Right cardiac atrium (tissue), 5 donors: ENCODE measurements around the gene AARS1. TPM values are rescaled to one million over a fixed set of nuclear protein-coding genes. Genes with fewer than 3 reads are reported as not detected.
"Not testable (repeated sequence)": the region's sequence is repeated elsewhere in the genome, so short reads cannot be mapped to it uniquely, and the experiment has no call there.

ENCODE experiments used
- ATAC-seq, 2 donors: fragments of 200-7000 bp; cut with Tn5 transposase; one replicate each; pipeline versions ENCODE4 v1.8.0 to v1.9.1; 2020; ENCODE audit warnings: moderate library complexity in 2 of 2, mild to moderate bottlenecking in 1 of 2
- DNase-seq, 3 donors: peaks; one replicate each; pipeline ENCODE4 v3.0.0-alpha.2; 2020
- H3K27ac ChIP-seq: one replicate; pipeline ENCODE4 v1.5.1; 2013; ENCODE audit warnings: mild to moderate bottlenecking, low read length, control low read depth, moderate library complexity
- H3K27me3 ChIP-seq: one replicate; pipeline ENCODE4 v1.6.1; 2013; ENCODE audit not compliant: control insufficient read depth, insufficient read depth
- H3K4me1 ChIP-seq: one replicate; pipeline ENCODE4 v1.6.1; 2013; ENCODE audit warnings: low read length; ENCODE audit not compliant: control insufficient read depth, insufficient read depth
- H3K4me3 ChIP-seq: one replicate; pipeline ENCODE4 v1.5.1; 2013; ENCODE audit warnings: low read length, control low read depth
- H3K9me3 ChIP-seq: one replicate; pipeline ENCODE4 v1.6.1; 2013; ENCODE audit warnings: low read length; ENCODE audit not compliant: control insufficient read depth
- WGBS: extraction: QIAGEN DNeasy Blood & Tissue Kit; methylation state at CpG from one replicate; pipeline ENCODE4 v1.1.7; 2013; 5-methylcytosine and 5-hydroxymethylcytosine counted together
- intact Hi-C, 4 donors: fragments of 100-400 bp; cut with DNase I; formaldehyde crosslinking; loops; one replicate each; pipeline versions ENCODE4 v1.11.0 to v1.14.0; 2022 to 2023
- polyA plus RNA-seq: library from polyadenylated mRNA; stranded (reverse); fragments of 200-250 nt; gene quantifications from one replicate; pipeline ENCODE4 v1.2.3, GENCODE V29; 2013
- total RNA-seq, 4 donors: library from RNA; stranded (reverse); fragmentation: NEBNext Ultra II Directional; extraction: Animal tissue kit (Norgen Biotek cat#: 25700); gene quantifications; one replicate each; pipeline ENCODE4 v1.2.1, GENCODE V29; 2021
- donor health status: healthy with polysubstance abuse.
- donor health status: DM: no; HTN: yes; CAD: no.
- donor health status: DM: no; HTN: no; CAD: no.
- donor health status: DM: no; HTN: yes; CAD: no; lungs with severe emphysema.
- donor health status: DM: yes; HTN: yes; CAD: no.

AARS1 gene
- total and polyA plus RNA-seq, 5 donors = 35.5 to 73.7 (median 64.8) TPM

DNA sequence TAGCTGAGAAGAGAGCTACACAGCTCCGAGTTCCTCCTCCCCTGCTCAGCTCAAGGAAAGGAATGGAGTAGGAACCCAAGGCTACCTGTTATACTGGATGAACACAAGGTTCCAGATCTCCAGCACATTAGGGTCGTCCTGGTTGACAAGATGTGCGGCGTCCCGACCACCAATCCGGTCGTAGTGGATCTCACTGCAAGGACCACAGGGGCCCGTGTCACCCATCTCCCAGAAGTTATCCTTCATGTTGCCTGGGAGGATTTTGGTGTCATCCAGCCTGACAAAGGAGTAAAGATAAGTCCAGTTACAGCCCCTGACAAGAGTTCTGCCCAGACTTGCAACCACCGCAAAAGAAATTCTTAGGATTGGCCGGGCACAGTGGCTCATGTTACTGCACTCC, 17.6 kb downstream of the AARS1 start:
- H3K27ac ChIP-seq = no peak overlapping the region
- 95% methylated on average over 10 of the region's 10 CpGs for WGBS
- DNase-seq = no peak
- no peak for ATAC-seq
- intact Hi-C loops = no loop called here
- H3K4me3 ChIP-seq = no peak overlapping the region
- no peaks in the 10 kb centered on the region for H3K27me3 ChIP-seq
- H3K9me3 ChIP-seq = no peaks in the 10 kb centered on the region
- H3K4me1 ChIP-seq = no peaks in the 10 kb centered on the region

DNA sequence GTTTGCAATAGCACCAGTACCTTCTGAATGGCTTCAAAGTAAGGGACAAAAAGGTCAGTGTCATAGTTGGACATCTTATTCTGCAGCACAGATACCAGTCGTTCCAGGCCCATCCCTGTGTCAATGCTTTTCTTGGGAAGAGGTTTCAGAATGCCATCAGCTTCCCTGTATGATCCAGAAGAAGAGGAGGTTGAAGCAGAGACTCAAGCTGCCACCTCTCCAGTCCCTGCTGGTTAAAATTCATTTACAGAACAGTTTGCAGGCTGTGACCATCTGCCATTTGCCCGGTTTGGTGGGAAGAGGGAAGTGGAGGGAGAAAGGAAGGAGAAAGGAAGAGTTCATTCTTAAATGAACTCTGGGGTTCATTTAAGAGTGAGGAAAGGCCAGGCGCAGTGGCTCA, 19.1 kb downstream of the AARS1 start:
- intact Hi-C loops = no loop called here
- ATAC-seq = no peak
- Histone ChIP-seq H3K4me1 (no peaks in the 10 kb centered on the region), H3K9me3 (no peaks in the 10 kb centered on the region), H3K27me3 (no peaks in the 10 kb centered on the region), H3K27ac (no peak overlapping the region), H3K4me3 (no peak overlapping the region)
- no peak for DNase-seq
- 89% methylated on average over 3 of the region's 3 CpGs for WGBS

DNA sequence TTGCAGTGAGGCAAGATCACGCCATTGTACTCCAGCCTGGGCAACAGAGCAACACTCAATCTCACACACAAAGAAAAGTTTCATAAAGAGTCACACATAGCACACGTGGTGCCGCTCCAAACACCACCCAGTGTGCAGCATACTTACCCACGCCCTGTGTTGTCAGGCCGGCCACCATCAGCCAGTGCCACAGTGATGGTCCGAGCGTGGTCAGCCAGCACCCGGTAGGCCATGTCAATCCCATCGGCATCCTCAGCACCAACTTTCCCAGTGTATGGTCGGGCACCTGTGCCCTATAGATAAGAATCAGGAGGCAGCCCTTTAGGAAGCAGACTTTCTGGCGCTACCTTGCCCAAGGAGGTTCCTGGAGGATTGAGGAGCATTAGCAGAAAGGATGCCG, 19.8 kb downstream of the AARS1 start:
- intact Hi-C loops = no loop called here
- ATAC-seq = peak in 1 of 2 donors; percentile 28
- H3K4me3 ChIP-seq = no peak overlapping the region
- 91% methylated on average over 12 of the region's 12 CpGs for WGBS
- no peak overlapping the region for H3K27ac ChIP-seq
- H3K9me3 ChIP-seq = no peaks in the 10 kb centered on the region
- no peaks in the 10 kb centered on the region for H3K4me1 ChIP-seq
- no peak for DNase-seq
- no peaks in the 10 kb centered on the region for H3K27me3 ChIP-seq

DNA sequence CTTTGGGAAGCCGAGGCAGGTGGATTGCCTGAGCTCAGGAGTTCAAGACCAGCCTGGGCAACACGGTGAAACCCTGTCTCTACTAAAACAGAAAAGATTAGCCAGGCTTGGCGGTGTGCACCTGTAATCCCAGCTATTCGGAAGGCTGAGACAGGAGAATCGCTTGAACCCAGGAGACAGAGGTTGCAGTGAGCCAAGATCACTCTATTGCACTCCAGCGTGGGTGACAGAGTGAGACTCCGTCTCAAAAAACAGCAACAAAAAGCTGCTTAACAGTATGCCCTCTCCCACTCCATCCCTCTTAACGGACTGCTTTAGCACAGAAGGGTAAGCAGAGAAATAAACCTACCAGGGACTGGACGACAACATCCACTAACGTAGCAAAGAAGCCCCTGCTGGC, 21.4 kb downstream of the AARS1 start:
- H3K4me1 ChIP-seq, ATAC-seq, DNase-seq, H3K9me3 ChIP-seq, H3K27ac ChIP-seq, H3K27me3 ChIP-seq, intact Hi-C loops, H3K4me3 ChIP-seq: not testable (repeated sequence)
- WGBS = 93% methylated on average over 10 of the region's 10 CpGs

DNA sequence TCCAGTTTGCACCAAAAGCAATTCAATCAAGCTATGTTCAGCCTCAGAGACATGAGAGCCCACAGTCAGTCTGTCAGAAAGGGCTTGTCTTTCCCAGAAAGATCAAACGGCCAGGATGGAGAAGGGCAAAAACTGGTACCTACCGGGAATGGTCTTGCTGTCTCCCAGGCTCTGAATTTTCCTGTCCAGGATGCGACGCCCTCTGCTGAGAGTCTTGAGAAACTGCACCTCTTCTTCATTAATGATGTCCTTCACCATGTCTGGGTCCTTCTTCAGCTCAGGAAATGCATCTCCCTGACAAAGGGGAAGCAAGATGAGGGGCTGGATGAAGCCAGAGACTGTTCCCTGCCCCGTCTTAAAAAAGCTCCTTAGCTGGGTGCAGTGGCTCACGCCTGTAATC, 21.8 kb downstream of the AARS1 start:
- H3K4me3 ChIP-seq = no peak overlapping the region
- intact Hi-C loops = no loop called here
- H3K9me3 ChIP-seq = no peaks in the 10 kb centered on the region
- no peak overlapping the region for H3K27ac ChIP-seq
- ATAC-seq = no peak
- DNase-seq = no peak
- H3K27me3 ChIP-seq = no peaks in the 10 kb centered on the region
- no peaks in the 10 kb centered on the region for H3K4me1 ChIP-seq
- WGBS = 42% methylated on average over 6 of the region's 6 CpGs

DNA sequence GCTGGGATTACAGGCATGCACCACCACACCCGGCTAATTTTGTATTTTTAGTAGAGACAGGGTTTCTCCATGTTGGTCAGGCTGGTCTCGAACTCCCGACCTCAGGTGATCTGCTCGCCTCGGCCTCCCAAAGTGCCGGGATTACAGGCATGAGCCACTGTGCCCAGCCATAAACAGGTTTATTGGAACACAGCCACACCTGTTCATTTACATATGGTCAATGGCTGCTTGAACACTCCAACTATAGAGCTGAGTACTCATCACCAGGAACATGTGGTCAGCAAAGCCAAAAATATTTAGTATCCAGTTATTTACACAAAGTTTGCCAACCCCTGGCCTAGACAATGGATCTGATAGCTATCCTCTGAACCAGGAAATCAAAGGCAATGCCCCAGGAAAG, 29.4 kb downstream of the AARS1 start:
- DNase-seq, H3K4me3 ChIP-seq, ATAC-seq, H3K4me1 ChIP-seq, H3K27me3 ChIP-seq, intact Hi-C loops, H3K9me3 ChIP-seq, H3K27ac ChIP-seq: not testable (repeated sequence)
- 97% methylated on average over 5 of the region's 6 CpGs for WGBS

DNA sequence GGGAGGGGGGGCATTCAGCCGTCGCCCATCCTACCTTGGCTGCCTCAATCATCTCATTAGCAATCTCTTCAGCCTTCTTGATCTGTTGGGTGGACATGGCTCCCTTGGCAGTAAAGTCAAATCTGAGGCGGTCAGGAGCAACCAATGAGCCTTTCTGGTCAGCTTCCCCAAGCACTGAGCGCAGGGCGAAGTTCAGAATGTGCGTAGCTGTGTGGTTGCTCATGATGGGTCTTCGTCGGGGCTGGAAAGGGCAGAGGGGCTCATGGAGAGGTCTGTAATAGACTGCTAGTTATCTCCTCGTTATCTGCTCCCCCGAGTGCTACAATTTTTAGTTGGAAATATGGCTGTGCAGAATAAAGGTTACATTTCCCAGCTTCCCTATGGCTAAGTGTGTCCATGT, 30.4 kb downstream of the AARS1 start:
- no peak for DNase-seq
- WGBS = 95% methylated on average over 10 of the region's 10 CpGs
- no peaks in the 10 kb centered on the region for H3K4me1 ChIP-seq
- H3K27me3 ChIP-seq = no peaks in the 10 kb centered on the region
- H3K9me3 ChIP-seq = no peaks in the 10 kb centered on the region
- ATAC-seq = no peak
- no peak overlapping the region for H3K4me3 ChIP-seq
- intact Hi-C loops = no loop called here
- no peak overlapping the region for H3K27ac ChIP-seq

DNA sequence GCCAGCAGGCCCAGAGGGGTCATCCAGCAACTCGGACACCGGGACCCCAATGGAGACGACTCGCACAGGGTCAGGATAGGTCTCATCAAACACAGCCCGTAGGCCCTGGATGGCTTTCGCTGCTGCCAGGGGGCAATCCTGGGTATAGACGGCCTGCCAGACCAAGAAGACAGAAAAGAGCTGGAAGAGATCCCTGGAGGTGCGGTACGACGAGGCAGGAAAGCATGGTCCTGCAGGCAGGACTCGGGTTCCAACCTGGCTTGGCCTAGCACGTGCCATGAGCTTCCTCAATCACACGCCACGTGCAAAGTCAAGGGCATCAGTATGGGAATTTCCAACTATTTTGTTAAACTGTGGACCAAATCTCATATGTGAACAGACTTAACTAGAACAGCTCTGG, 31.2 kb downstream of the AARS1 start:
- no peak for ATAC-seq
- WGBS = 94% methylated on average over 14 of the region's 14 CpGs
- no peaks in the 10 kb centered on the region for H3K27me3 ChIP-seq
- intact Hi-C loops = no loop called here
- no peaks in the 10 kb centered on the region for H3K9me3 ChIP-seq
- DNase-seq = no peak
- no peak overlapping the region for H3K27ac ChIP-seq
- no peaks in the 10 kb centered on the region for H3K4me1 ChIP-seq
- H3K4me3 ChIP-seq = no peak overlapping the region

DNA sequence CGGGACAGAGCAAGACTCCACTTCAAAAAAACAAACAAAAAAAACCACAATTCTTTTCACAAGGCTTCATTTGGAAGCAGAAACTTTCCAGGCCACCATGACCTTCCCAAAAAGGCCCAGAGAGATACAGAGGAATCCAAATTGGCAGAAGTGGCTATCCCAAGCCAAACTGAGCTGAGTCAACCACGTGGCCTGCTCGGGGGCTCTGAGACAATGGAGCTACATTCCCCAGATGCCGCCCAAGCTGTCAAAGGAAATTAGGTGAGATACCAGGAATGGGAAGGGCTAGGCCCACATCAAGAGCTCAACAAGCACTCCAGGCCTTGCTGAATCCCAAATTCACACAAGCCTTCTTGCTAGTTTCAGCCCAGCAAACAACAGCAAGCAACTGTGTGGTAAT, 31.9 kb downstream of the AARS1 start:
- H3K27ac ChIP-seq = no peak overlapping the region

DNA sequence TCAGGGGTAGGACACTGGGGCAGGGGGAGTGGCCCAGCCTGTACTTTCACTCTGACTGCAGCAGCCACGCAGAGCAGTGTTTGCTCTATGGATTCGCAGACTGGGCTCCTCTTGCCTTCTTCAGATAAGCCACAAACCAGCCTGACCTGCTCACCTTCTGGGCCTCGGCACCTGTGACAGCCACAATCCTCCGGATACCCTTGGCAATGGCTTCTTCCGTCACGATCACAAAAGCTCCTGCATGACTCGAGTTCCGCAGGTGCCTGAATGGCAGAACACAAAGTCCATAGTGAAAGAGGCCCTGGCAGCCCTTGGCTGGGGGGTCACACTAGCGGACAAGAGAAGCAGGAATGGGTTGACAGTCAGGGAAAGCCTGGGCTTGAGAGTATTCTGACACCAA, 33.7 kb downstream of the AARS1 start:
- H3K27me3 ChIP-seq = no peaks in the 10 kb centered on the region
- H3K9me3 ChIP-seq = no peaks in the 10 kb centered on the region
- DNase-seq (no peak), ATAC-seq (no peak)
- H3K4me3 ChIP-seq = no peak overlapping the region
- 92% methylated on average over 9 of the region's 9 CpGs for WGBS
- no peak overlapping the region for H3K27ac ChIP-seq
- intact Hi-C loops = no loop called here
- H3K4me1 ChIP-seq = no peaks in the 10 kb centered on the region

More for the DNA sequence above, 31.9 kb downstream of the AARS1 start:
- no peaks in the 10 kb centered on the region for H3K9me3 ChIP-seq
- no peaks in the 10 kb centered on the region for H3K4me1 ChIP-seq
- WGBS = 58% methylated on average over 4 of the region's 4 CpGs
- DNase-seq = no peak
- intact Hi-C loops = no loop called here
- ATAC-seq = peak in 1 of 2 donors; percentile 12
- H3K27me3 ChIP-seq = no peaks in the 10 kb centered on the region
- no peak overlapping the region for H3K4me3 ChIP-seq

DNA sequence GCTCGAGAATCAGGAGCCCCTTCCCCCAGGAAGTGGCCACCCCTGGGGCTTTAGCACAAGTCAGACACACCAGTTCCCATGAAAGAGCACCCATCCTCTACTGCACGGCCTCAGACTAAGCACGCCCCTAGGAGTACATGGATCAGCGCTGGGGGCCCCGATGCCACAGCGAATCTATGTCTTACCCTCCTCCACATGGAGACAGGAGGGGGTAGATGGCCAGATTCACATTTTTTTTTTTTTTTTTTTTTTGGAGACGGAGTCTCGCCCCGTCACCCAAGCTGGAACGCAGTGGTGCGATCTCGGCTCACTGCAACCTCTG, 34.4 kb downstream of the AARS1 start:
- intact Hi-C loops = no loop called here
- no peak for DNase-seq
- Histone ChIP-seq H3K4me1 (no peaks in the 10 kb centered on the region), H3K27ac (no peak overlapping the region), H3K9me3 (no peaks in the 10 kb centered on the region), H3K27me3 (no peaks in the 10 kb centered on the region), H3K4me3 (no peak overlapping the region)
- whole genome bisulfite sequencing = 96% methylated on average over 12 of the region's 12 CpGs
- ATAC-seq = no peak

DNA sequence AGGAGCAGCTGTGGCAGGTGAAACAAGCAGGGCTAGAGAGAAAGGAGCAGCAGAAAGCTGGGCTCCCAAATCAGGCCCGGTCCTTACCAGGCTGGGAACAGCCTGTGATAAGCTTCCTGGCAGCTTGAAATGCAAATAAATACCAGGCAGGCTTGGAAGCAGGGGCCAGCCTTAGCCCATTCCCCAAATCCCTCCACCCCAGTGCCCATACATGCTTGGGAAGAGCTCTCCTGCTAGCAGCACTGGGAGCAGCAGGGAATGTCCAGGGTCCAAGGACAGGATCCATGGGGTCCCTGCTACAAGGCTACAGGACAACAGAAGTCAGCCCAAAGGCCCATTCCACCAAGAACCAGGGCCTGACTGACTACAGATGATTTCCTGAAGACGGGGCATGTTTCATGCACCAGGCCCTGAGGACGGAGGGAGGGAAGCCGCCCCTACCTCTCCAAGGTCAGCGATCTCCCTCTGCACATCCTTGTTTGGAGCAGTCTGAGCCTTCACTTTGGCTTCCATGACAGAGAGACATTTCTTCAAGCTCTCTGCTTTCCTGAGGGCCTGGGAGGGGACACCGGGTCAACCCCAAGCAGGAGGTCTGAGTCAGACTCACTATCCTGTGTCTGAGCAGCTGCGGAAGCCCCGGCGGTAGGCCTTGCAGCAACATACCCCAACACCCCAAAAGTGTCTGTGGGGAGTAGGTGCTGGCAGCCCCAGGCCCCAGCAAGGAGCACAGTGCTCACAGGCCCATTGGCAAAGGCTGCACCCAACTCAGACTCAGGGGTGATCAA, 34.9 kb downstream of the AARS1 start:
- Histone ChIP-seq H3K4me3 (no peak overlapping the region), H3K27ac (no peak overlapping the region), H3K4me1 (no peaks in the 10 kb centered on the region), H3K9me3 (no peaks in the 10 kb centered on the region), H3K27me3 (no peaks in the 10 kb centered on the region)
- WGBS = 92% methylated on average over 9 of the region's 9 CpGs
- DNase-seq = no peak
- no peak for ATAC-seq
- intact Hi-C loops = no loop called here
